HG02970 (cell line): ENCODE results near the gene JUN.
"Not testable (repeated sequence)": the region's sequence is repeated elsewhere in the genome, so short reads cannot be mapped to it uniquely, and the experiment has no call there.

Experiments used
- ATAC-seq: cut with Tn5 transposase; IDR thresholded peaks from one replicate; pipeline ENCODE4 v1.9.1; 2021; ENCODE audit warnings: mild to moderate bottlenecking, moderate library complexity, moderate number of reproducible peaks; ENCODE audit not compliant: unreplicated experiment, low FRiP score

The JUN gene

DNA sequence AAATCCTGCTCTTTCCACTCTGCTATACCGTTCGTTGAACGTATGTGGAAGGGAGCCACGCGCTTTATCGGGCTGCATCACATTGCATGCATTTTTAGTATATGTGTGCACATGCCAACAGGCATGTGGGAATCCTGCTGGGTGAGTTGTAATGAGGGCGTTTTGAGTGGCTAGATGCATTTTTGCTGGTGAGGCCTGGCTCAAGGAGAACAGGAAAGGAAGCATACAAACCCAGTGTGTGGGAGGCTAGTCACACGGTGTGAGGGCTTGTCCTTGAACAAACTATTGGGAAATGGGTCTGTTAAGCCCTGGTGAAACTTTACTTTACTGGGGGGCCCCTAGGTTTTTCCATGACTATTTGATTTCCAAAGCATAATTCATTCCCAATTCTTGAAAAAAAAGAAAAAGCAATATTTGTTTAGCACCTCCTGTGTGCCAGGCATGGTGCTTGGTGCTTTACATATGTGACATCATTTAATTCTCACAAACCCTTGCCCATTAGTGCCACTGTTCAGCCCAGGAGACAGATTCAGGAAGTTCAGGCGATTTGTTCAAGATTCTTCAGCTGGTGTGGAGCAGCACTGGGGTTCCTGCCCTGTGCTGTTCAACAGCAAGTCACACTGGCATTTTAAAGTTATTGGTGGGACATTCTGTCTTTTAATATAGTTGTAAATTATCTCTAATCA lies 25.6 kb upstream of the JUN start:
- ATAC-seq = no peak

DNA sequence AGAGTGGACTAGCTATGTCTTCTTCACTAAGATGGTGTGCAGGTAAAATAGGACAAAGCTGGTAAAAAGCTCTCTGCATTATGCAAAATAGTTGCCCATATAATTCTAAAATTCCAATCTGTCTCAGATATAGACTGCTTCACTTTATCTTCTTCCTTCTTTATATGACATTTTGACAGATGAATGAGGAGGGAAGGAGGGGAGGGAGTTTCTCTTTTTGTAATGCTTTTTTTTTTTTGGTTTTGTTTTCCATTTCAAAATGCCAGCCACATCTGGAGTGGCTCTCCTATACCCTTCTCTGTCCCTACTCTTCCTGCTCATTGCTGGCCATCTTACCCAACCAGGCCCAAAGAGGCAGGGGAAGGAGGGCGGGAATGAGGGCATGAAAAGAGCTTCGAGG lies 24.2 kb upstream of the JUN start:
- no peak for ATAC-seq

DNA sequence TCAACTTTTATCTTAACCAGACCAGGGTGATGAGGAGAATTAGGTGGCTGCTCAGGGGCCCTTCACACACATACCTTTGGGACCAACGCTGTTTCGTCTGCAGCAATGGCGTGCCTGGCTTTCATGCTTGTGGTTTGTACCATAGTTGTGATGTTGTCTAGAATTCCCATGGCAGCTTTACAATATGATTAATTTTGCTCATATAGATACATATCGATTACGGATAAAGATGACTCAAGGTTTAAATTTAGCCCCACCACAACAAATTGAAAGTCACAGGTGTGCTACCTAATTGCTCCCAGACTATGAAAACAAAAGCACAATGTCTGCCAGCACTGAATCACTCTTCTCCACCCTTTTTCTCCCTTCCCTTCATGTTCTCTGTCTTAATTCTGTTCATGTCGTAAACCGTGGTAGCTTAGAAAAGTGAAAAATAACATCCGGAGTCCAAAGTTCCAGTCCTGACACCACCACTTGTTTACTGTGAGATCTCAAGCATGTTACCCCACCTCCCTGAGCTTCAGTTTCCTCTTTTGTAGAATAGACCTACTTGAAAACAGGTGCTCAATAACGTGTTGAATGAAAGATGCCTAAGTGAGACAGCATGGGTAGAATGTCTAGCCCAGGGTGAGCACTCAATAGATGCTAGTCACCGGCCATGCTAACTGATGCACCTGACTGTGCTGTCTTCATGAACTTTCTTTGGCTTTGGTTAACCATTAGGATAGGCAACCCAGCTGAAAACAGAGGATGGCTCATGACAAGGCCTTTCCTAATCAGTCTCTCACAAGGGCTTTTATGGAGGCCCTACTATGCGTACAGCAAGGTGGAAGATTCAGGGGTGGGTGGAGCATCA lies 22.1 kb upstream of the JUN start:
- peak; percentile 46 for ATAC-seq

DNA sequence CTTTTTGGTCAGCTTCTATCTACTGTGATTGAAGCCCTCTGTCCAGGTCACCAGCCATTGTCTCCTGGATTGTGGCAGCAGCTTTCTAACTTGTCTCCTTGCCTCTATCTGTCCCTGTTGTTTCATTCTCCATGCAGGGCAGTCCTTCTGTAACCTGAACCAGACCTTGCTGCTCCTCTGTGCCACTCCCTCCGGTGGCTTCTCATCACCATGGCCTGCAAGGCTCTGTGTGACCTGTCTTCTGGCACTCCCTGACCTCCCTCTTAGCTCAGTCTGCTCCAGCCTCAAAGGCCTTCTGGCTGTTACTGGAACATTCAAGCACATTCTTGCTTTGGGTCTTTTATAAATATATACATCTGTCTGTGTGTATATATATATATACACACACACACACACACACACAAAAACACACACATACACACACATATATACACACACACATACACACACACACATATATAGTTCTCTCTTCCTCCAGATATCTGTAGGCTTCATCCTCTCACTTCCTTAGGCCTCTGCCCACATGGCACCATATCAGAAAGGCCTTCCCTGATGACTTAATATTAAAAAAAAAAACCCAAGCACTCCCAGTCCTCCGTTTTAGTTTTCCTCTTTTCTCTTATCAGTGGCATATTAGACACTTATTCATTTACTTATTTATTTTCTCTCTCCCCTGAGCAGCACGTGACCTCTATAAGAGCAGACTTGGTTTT lies 21.2 kb upstream of the JUN start:
- ATAC-seq = no peak

DNA sequence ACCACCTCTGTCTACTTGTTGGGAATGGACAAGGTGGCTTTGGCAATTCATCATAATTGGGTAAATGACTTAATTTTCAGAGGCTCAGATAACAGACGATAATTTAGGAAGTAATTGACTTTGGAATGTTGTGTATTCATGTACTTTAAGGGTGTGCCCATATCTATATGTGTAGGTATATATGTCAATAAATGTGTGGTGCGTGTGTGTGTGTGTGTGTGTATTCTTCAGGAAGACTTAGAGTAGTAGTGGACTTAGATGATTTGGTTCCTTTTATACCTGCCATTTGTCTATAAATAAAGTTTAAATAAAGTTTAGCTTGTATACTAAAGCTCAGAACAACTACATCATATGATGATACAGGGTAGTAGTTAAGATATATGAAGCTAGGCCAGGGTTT lies 20.0 kb upstream of the JUN start:
- ATAC-seq = no peak

DNA sequence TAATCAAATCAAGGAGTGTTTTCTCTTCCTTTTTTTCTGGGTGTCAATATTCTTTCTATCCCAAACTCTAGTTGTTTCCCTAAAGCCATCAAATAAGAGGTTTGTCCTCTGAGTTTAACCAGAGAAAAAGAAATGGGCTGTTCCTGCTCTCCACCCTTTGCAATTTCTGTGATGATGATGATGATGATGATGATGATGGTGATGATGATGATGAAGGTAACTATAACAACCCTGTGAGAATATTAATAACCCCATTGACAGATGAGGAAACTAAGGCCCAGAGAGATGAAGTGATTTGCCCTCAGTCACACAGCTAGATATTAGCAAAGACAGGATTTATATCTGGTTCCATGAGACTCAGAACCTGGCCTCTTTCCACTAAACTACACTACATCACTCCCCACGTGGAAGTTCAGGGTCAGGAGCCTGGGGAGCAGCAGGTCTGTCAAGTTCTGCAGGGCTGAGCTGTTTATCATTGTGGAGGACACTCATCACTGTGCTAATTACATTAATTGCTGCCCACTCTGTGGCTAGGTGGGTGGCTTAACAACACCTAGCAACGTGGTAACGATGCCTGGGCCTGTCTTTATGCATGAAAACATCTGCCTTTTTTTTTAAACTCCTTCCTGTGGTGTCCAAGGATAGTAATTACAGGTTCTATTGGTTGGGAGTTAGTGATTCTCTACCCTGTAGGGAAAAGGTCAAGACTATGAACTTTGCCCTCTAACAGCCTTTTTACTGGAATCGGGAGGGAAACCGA lies 19.0 kb upstream of the JUN start:
- ATAC-seq = no peak

DNA sequence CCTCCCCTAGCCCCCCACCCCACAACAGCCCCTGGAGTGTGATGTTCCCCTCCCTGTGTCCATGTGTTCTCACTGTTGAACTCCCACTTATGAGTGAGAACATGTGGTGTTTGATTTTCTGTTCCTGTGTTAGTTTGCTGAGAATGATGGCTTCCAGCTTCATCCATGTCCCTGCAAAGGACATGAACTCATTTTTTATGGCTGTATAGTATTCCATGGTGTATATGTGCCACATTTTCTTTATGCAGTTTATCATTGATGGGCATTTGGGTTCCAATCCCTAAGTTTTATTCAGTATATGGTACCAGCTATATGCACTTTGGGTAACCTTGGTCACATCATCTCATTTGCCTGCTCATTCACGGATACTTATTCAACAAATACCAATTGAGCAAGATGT lies 17.4 kb upstream of the JUN start:
- not testable (repeated sequence) for ATAC-seq

DNA sequence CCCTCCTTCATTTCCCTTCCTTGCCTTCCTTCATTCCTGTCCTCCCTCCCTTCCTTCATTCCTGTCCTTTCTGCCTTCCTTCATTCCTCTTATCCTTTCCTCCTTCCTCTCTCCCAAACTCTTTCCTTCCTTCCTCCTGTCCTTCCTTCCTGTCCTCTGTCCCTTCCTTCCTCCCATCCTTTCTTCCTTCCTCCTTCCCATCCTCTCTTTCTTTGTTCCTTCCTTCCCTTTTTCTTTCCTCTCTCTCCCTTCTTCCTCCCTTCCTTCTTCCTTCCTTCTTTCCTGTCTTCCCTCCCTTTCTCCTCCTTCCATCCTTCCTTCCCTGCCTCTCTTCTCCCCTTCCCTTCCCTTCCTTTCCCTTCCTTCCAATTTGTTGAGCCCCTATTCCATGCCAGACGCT lies 15.8 kb upstream of the JUN start:
- no peak for ATAC-seq

DNA sequence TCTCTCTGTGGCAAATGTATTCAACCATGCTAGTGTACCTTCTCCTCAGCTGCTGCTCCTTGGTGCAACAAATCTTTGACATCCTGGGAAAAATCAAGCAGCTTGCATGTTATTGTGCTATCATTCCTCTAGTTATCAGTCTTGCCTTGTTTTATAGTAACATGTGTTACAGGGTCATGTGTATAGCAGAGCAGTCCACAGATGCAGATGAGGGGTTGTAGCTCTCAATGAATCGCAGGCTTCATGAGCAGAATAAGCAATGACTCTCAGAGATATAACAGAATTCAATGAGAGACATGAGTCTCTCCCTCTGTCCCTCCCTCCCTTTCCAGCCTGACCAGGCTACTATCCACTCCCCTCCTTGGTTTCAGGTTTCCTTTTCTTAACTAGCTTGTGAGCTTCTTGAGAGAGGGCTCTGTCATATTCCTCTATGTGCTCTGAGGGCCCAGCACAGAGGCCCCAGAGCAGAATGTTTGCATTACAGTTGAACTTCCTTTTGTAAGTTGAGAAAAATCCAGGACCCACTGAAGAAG lies 15.1 kb upstream of the JUN start:
- ATAC-seq = no peak

DNA sequence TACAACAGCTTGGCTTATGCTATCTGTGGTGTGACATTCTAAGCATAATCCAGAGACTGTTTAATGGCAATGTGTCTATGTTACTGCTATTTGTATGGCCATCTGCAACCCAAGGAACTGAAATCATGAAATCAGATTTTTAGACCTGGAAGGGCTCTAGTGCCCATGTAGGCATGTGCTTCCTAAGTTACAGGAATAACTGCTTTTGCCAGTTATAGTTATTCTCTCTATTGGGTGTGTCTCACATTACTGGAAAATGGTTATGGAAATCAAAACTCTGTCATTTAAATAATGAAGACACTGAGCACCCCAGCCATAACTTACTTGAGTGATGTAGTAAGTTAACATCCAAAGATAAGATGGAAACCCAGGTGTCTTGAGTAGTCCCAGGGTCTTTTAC lies 12.6 kb upstream of the JUN start:
- no peak for ATAC-seq

DNA sequence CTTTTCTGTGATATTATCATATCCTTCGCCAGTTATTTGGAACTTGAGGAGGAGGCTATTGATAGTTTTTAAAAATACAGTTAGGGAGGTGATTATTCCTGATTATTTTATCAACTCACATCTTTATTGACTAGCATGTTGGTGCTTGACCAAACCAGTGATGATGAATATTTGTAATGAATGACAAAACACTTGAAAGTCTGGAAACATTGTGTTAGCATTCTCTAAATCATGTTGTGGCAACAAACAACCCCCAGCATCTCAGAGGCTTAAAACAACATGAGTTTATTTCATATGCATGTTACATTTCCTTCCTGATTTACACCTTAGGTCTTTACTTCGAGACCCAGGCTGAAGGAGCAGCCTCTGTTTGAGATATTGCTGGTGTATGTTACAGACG lies 10.7 kb upstream of the JUN start:
- ATAC-seq = no peak

DNA sequence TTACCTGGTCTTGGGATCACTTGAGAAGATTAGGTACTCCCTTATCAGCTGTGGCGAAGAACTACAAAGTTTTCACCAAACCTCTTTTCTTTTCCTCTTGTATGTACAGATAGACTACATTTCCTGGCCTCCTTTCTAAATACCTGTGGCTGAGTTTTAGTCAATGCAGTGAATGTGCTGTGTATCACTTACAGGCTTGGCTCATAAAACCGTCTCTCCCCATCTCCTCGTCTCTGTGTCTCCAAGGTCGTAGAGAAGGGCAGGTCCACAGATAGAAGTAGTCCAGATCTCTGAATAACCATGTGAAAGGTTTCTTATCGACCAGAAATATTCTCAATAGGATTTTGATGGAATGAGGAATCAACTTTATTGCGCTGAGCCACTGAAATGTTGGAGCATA lies 9.0 kb upstream of the JUN start:
- no peak for ATAC-seq

DNA sequence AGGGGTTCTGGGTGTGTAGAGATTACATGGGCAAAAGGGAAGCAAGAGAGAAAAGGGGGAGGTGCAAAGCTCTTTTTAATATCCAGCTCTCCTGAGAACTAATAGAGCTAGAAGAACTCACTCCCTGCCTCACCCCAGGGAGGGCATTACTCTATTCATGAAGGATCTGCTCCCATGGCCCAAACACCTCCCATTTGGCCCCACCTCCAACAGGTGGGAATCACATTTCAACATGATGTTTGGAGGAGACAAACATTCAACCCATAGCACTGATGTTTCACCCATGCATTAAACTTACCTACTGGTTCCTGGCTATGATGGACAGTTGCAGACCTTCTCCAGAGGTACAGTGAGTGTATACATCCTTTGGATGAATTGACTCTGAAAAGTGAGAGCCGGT lies 7.3 kb upstream of the JUN start:
- ATAC-seq = no peak

DNA sequence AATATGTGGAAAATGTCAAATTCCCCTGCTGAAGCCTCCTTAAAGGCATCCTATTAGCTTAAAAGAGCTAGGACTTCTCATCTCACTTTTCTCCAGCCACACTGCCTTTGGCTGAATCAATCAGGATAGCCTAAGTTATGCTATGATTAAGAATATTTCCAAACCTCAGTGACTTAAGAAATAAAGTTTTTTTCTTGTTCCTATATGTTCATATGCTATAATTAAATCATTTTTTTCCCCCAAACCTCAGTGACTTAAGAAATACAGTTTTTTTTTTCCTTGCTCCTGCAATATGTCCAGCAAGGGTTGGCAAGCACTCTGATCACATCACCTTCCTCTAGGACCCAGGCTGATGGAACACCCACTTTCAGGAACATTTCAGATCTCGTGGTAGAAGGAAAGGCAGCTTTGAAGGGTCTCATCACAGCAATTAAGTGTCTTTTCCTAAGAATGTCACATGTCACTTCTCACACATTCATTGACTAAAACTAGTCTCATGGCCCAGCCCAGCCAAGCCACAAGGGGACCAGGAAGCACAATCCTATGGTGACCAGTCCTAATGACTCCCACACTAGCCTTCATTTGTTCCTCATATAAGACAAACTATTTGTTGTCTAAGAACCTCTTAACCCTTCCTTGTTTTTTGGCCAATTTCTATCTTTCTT lies 6.3 kb upstream of the JUN start:
- no peak for ATAC-seq

DNA sequence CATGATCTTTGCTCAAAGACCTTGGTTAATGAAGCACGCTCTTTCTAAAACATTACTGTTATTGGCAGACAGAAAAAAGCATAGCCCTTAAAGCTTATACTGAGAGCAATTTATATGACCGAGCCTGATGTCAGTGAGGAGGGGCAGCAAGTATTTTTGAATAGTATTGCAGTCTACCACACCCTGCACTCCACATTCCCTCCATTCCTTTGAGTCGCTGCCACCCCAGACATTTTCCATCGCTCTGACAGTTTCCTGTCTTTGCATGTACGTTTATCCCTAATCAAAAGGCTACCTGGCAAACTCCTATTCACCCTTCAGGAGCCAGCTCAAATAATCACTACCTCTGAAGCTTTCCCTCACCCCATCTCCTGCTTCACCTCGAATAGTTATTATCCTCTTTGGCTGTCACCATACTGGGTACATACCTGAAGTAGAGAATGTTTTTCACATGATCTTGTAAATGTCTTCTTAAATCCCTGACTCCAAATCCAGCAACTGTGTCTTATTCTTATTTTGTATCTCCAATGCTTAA lies 5.5 kb upstream of the JUN start:
- no peak for ATAC-seq

DNA sequence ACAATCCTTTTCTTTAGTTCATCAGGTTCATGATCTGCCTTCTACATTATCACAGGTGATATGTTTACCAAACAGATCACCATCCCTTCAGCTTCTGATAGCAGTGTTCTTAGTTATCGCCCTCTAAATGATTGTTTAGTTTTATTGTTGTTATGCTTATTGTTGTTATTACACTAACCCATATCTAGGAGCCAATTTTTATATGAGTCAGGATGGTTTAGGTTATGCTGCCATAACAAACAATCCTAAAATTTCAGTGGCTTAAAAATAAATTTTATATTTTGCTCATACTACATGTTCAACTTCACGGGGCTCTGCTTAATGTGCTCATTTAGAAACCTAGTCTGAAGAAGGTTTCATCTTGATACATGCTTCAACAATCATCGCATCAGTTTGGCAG lies 4.4 kb upstream of the JUN start:
- no peak for ATAC-seq

DNA sequence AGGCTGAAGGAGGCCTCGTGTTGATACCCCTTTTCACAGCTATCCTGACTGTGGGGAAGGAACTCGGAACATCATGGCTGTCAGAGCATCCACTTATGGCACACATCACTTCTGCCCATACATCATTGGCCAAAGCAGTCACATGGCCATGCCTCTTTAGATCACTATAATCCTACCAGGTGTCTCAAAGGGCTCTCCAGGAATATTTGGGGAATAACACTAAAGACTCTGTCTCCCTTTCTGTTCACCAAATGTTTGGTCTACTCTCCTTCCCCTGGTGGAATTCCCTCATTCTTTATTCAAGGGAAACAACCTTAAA lies 3.0 kb upstream of the JUN start:
- no peak for ATAC-seq

DNA sequence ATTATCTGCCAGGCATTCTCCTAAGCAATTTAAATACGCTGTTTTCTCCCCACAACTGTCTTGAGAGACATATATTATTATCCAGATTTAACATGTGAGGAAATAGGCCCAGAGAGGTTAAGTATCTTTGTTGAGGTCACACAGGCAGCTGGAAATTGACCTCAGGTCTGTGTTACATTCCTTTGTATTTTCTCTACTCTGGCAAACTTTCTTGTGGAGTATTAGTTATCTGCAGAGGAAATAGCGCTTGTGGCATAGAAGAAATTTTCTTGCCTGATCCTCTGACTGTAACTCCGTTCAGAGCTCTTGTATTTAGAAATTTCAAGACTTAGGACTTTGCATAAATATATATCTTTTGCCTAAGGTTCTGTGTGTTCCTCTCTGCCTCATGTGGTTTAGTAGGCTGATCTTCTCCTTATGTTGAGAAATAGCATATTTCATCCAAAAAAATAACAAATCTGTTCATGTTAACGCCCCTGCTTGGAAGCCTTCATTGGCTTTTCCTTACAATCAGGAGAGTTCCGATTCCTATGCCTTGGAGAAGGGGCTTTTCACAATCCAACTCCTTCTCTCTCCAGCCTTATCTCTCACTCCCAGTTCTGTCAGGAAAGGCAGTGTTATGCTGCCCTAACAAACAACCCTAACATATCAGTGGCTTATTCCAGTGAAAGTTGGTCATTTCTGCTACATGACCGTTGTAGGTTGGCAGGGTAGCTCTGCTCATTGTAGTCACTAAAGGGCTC lies 2.5 kb upstream of the JUN start:
- no peak for ATAC-seq

DNA sequence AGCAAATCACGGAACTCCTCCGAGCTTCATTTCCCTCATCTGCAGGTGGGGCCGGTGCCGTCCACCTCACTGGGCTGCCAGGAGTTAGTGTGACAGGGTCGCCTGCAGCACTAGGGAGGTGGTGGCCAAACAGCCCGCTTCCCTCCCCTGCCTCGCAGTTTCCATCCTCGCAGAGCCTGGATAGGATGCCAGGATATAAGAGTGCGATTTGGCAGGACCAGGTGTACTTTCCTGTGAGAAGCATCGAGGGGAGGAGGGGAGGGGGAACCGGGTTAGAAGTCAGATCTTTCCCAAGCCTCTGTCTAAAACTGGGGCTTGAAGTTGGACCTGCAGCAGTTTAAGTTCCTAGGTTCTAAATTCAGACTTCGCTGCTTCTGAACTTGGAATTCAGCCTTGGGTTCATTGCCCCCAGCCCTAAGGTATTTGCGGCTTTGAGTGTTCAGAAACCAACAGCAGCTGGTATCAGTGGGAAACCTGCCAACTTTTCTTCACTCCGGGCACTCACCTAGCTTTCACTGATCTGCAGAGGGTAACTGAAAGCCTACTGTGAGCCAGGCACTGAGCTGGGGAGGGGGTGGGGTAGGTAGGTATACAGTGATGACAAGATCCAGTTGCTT lies 1.7 kb upstream of the JUN start:
- no peak for ATAC-seq
